Heart right ventricle (tissue), 16 donors: ENCODE data around the gene CDH13. TPM values are rescaled to one million over a fixed set of nuclear protein-coding genes. Genes with fewer than 3 reads are reported as not detected.

Experiments
- ATAC-seq, 8 donors: fragments of 200-7000 bp; cut with Tn5 transposase; one replicate each; pipeline ENCODE4 v1.9.1; 2020; ENCODE audit warnings: mild to moderate bottlenecking in 8 of 8, moderate library complexity in 8 of 8, moderate number of reproducible peaks in 1 of 8
- DNase-seq, 2 donors: peaks; one replicate each; pipeline ENCODE4 v3.0.0-alpha.2; 2020
- H3K27ac ChIP-seq, 10 donors: fragments of 200-600 bp; sonication (generic) in 2 of 10; one replicate each; pipeline versions ENCODE4 v1.5.0 to v1.8.0; 2020 to 2022; ENCODE audit warnings: mild to moderate bottlenecking in 3 of 10
- H3K27me3 ChIP-seq, 7 donors: fragments of 200-600 bp; one replicate each; pipeline ENCODE4 v1.8.0; 2021 to 2022; ENCODE audit warnings: mild to moderate bottlenecking in 2 of 7
- H3K36me3 ChIP-seq, 9 donors: fragments of 200-600 bp; sonication (generic) in 1 of 9; one replicate each; pipeline versions ENCODE4 v1.5.0 to v1.8.0; 2020 to 2022; ENCODE audit warnings: mild to moderate bottlenecking in 2 of 9
- H3K4me1 ChIP-seq, 9 donors: fragments of 200-600 bp; sonication (generic) in 1 of 9; one replicate each; pipeline versions ENCODE4 v1.5.0 to v1.8.0; 2020 to 2022; ENCODE audit warnings: mild to moderate bottlenecking in 4 of 9
- H3K4me3 ChIP-seq, 10 donors: fragments of 200-600 bp; sonication (generic) in 2 of 10; one replicate each; pipeline versions ENCODE4 v1.5.0 to v1.8.0; 2020 to 2022; ENCODE audit warnings: mild to moderate bottlenecking in 7 of 10, moderate library complexity in 2 of 10
- H3K9me3 ChIP-seq, 11 donors: fragments of 200-600 bp in 10 of 11; sonication (generic) in 2 of 11; one replicate each; pipeline versions ENCODE4 v1.5.0 to v1.8.0; 2013 to 2022; ENCODE audit warnings: mild to moderate bottlenecking in 2 of 11, control low read depth in 1 of 11, moderate library complexity in 1 of 11
- WGBS, 2 donors: extraction: QIAGEN DNeasy Blood & Tissue Kit; methylation state at CpG; one replicate each; pipeline ENCODE4 v1.1.7; 2013; ENCODE audit warnings: inconsistent platforms in 1 of 2; 5-methylcytosine and 5-hydroxymethylcytosine counted together
- intact Hi-C, 10 donors: fragments of 100-400 bp; cut with DNase I; formaldehyde crosslinking; loops; one replicate each; pipeline versions ENCODE4 v1.11.1 to v1.14.2; 2022
- polyA plus RNA-seq, 2 donors: library from polyadenylated mRNA; stranded (reverse); fragments of 200-250 nt; gene quantifications; one replicate each; pipeline ENCODE4 v1.2.3, GENCODE V29; 2013
- total RNA-seq, 10 donors: library from RNA; stranded (reverse); fragmentation: NEBNext Ultra II Directional in 3 of 10; extraction: Animal tissue kit (Norgen Biotek cat#: 25700) in 3 of 10; gene quantifications; one replicate each; pipeline versions ENCODE4 v1.2.1 to v1.2.4, GENCODE V29; 2021 to 2023
- TF ChIP-seq, protein P1 (sequence below), 9 donors: fragments of 200-600 bp; sonication (generic) in 2 of 9; IDR thresholded peaks; one replicate each; pipeline versions ENCODE4 v1.5.0 to v1.8.0; 2021 to 2022; ENCODE audit warnings: antibody characterized with exemption in 9 of 9, mild to moderate bottlenecking in 5 of 9, moderate library complexity in 1 of 9
- donor health status: Arrhythmogenic right ventricular cardiomyopathy.
- donor health status: ischemic (EF 13 %, LVEDD 7.1; RV severe dilation, severe dysfunction).
- donor health status: healthy with polysubstance abuse.
- donor health status: DM: no; HTN: yes; CAD: no.
- donor health status: DM: no; HTN: no; CAD: no.
- donor health status: ischemic (EF 25% LVEDD 6.9; RV normal size, moderate dysfunction).
- donor health status: ischemic (EF 25% LVEDD 5.7; RV mildly dilated, moderate dysfunction).
- donor health status: healthy.
- donor health status: DM: yes; HTN: yes; CAD: no.
- donor health status: Ischemic cardiomyopathy.
- donor health status: ischemic (EF 35%, LVEDD 5.7; RV mildly dilated, moderate dysfunction).
- donor health status: nonischemic (EF 11% LVEDD 7.7; RV severe dilation, severe dysfunction).
- donor health status: DM: yes; HTN: yes; CAD: no.
- donor health status: PGD.
- donor health status: ischemic (EF 29% LVEDD 5.4; RV normal size, mild dysfunction).
- donor health status: nonischemic (EF 23%, LVEDD 6.1; RV moderate dilation, normal function).

Gene CDH13
- total and polyA plus RNA-seq, 12 donors: 15.5 to 221 (median 168) TPM

DNA sequence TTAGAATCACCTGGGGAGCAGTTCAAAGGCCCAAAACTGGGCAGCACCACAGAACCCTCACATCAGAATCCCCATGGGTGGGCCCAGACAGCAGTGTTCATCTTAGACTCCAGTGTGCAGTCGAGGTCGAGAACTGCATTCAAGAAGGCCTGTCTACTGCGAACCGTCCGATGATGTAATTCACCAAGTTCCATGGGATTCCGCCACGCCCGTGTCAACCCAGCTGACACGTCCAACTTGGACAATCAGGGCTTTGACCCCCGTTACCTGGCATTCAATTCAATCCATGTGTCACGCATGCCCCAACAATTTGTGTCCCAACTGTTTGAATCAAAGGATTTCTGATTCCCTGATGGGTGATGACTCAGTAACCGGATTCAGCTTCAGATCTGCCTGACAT, 1190.3 kb downstream of the CDH13 start:
- 85 to 91% methylated on average over 12 of the region's 12 CpGs for WGBS, 2 donors
- Histone ChIP-seq H3K36me3 (peaks cover 0 to 16% (median 8%) of the 10 kb centered on the region in 9 donors), H3K4me3 (no peak overlapping the region), H3K4me1 (peaks cover 0 to 25% (median 17%) of the 10 kb centered on the region in 9 donors), H3K27me3 (no peaks in the 10 kb centered on the region), H3K27ac (no peak overlapping the region), H3K9me3 (no peaks in the 10 kb centered on the region)
- DNase-seq: no peak
- TF ChIP-seq, protein P1, sequence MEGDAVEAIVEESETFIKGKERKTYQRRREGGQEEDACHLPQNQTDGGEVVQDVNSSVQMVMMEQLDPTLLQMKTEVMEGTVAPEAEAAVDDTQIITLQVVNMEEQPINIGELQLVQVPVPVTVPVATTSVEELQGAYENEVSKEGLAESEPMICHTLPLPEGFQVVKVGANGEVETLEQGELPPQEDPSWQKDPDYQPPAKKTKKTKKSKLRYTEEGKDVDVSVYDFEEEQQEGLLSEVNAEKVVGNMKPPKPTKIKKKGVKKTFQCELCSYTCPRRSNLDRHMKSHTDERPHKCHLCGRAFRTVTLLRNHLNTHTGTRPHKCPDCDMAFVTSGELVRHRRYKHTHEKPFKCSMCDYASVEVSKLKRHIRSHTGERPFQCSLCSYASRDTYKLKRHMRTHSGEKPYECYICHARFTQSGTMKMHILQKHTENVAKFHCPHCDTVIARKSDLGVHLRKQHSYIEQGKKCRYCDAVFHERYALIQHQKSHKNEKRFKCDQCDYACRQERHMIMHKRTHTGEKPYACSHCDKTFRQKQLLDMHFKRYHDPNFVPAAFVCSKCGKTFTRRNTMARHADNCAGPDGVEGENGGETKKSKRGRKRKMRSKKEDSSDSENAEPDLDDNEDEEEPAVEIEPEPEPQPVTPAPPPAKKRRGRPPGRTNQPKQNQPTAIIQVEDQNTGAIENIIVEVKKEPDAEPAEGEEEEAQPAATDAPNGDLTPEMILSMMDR (IDR thresholded peaks at IDR 0.05): no peak
- ATAC-seq: no peak
- intact Hi-C loops: no loop called here

DNA sequence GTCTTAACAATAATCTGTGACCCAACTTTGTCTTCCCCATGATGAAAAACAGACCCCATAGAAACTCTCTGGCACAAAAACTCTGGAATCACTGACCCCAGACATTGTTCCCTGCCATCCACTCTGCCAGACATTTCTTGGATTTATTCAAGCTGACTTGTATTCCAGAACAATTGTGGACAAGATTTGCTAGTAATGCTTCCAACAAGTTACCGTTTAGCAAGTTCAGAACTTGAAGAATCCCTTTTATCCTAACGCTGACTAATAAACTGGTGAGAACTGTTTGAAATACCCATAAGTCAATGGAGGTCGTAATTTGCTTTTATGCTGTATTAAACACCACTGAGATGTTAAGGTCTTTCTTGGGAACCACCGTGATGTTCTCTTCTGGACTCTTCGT, 1191.5 kb downstream of the CDH13 start:
- ATAC-seq: no peak
- H3K4me1 ChIP-seq: peaks cover 0 to 18% (median 15%) of the 10 kb centered on the region in 9 donors
- peaks cover 0 to 4% (median 0%) of the 10 kb centered on the region in 9 donors for H3K36me3 ChIP-seq
- TF ChIP-seq, protein P1 (IDR thresholded peaks at IDR 0.05): no peak
- H3K27ac ChIP-seq: no peak overlapping the region
- no peaks in the 10 kb centered on the region for H3K27me3 ChIP-seq
- H3K9me3 ChIP-seq: no peaks in the 10 kb centered on the region
- no peak overlapping the region for H3K4me3 ChIP-seq
- DNase-seq: no peak
- intact Hi-C loops: no loop called here
- 78 to 89% methylated on average over 5 of the region's 5 CpGs for WGBS, 2 donors

DNA sequence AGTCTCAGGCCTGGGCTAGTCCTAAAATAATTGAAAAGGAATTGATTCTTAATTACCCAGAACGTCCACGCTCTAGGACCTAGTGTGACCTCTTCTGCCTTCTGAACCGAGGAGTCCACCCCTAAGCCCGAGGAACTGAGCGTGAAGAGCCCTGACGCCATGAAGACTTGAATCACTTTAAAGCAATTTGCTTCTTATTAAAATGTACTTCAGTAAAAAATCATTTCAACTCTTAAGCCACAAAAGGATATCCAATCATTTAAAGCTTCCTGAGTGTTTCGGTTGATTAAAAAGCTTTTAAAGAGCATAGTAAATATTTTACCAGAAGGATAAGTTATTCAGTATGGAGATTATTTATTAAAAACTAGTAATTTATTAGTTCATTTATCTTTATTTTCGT, 1192.6 kb downstream of the CDH13 start:
- no peak for DNase-seq
- peaks cover 0 to 8% (median 5%) of the 10 kb centered on the region in 9 donors for H3K4me1 ChIP-seq
- intact Hi-C loops: no loop called here
- ATAC-seq: no peak
- H3K27ac ChIP-seq: no peak overlapping the region
- TF ChIP-seq, protein P1 (IDR thresholded peaks at IDR 0.05): no peak
- H3K36me3 ChIP-seq: no peaks in the 10 kb centered on the region
- H3K9me3 ChIP-seq: no peaks in the 10 kb centered on the region
- peaks cover 0 to 4% (median 0%) of the 10 kb centered on the region in 7 donors for H3K27me3 ChIP-seq
- 78 to 82% methylated on average over 8 of the region's 8 CpGs for WGBS, 2 donors
- H3K4me3 ChIP-seq: no peak overlapping the region

DNA sequence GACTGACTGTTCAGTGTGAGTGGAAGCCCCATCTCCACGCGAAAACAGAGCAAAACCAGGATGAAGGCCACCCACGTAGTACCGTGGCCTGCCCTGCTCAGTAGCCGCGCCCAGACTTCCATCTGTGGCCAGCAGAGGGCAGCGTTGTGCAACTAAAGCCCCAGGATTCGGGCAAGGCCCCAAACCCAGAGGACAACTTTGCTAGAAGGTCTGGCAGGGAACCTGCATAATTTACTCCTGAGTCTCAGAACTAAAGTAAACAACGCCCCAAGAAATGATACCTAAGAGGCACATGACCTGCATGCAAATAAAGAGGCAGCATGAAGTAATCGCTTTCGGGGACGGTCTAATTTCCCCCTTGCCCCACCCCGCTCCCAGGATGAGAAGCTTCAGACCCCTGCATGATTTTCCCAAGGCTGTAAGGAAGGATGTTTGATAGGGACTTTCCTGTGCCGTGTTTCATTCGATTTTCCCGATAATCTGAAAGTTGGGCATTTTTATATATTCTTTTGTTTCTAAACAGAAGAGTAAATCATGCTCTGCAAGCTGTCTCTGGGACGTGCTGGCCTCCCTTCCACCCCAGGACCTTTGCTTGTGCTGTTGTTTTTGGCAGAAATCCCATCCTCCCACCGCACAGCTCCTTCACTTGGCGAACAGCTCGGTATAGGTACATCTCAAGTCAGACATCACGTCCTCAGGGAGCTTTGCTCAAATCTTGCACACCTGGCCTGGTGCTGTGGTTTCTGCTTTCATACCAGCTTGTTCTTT, 1199.6 kb downstream of the CDH13 start:
- Histone ChIP-seq H3K4me1 (peaks cover 0 to 7% (median 0%) of the 10 kb centered on the region in 9 donors), H3K4me3 (no peak overlapping the region), H3K27me3 (peaks cover 0 to 4% (median 0%) of the 10 kb centered on the region in 7 donors), H3K27ac (no peak overlapping the region), H3K9me3 (no peaks in the 10 kb centered on the region), H3K36me3 (no peaks in the 10 kb centered on the region)
- peak; percentile 89 to 96 (median 92) for ATAC-seq
- 40 to 43% methylated on average over 21 of the region's 21 CpGs for WGBS, 2 donors
- intact Hi-C loops: loop anchor here (2.0 to 10.0 kb wide), 13 partner anchors 48 to 658 kb away; partner anchors contain the start of gene SLC38A8 (in 1 of the 10)
- DNase-seq: peak; percentile 83 to 86
- TF ChIP-seq, protein P1 (IDR thresholded peaks at IDR 0.05): peak; percentile 83 to 95 (median 94)
